HG03060 (cell line): ENCODE measurements around the gene NUP188.
"Not testable (repeated sequence)": the region's sequence is repeated elsewhere in the genome, so short reads cannot be mapped to it uniquely, and the experiment has no call there.

Experiments used
- ATAC-seq: cut with Tn5 transposase; IDR thresholded peaks from one replicate; pipeline ENCODE4 v1.9.1; 2021; ENCODE audit warnings: low read depth, moderate number of reproducible peaks; ENCODE audit not compliant: unreplicated experiment

The NUP188 gene

GRCh38 chr9:129026442-129027223 lies 79.1 kb downstream of the NUP188 start:
- ATAC-seq, result no peak

- no peak for ATAC-seq
Observed at GRCh38 chr9:129027224-129027684, 79.8 kb downstream of the NUP188 start.

GRCh38 chr9:129027685-129028191 lies 80.2 kb downstream of the NUP188 start:
- no peak for ATAC-seq

GRCh38 chr9:129028192-129028966 lies 80.9 kb downstream of the NUP188 start, which contains the start of gene SH3GLB2:
SH3GLB2 (minus strand) TSS chr9:129028331; CDS start chr9:129028154, 177 bp downstream.
- ATAC-seq, result no peak

GRCh38 chr9:129030191-129030590 lies 82.7 kb downstream of the NUP188 start:
- ATAC-seq, result no peak

- ATAC-seq, result no peak
Observed at GRCh38 chr9:129031514-129031913, 84.0 kb downstream of the NUP188 start.

GRCh38 chr9:129032541-129033159 lies 85.2 kb downstream of the NUP188 start:
- ATAC-seq, result no peak

- no peak for ATAC-seq
Observed at GRCh38 chr9:129033216-129033615, 85.7 kb downstream of the NUP188 start.

- not testable (repeated sequence) for ATAC-seq
Observed at GRCh38 chr9:129035838-129036237, 88.3 kb downstream of the NUP188 start.

- ATAC-seq, result peak; percentile 92
Observed at GRCh38 chr9:129036241-129036922, 88.9 kb downstream of the NUP188 start, which contains the start of gene MIGA2. MIGA2 (plus strand) TSS chr9:129036626; CDS start chr9:129040595, 3,969 bp downstream.

GRCh38 chr9:129036923-129037766 lies 89.6 kb downstream of the NUP188 start:
- ATAC-seq, result no peak

GRCh38 chr9:129037767-129038098 lies 90.2 kb downstream of the NUP188 start:
- ATAC-seq, result no peak

- ATAC-seq, result no peak
Observed at GRCh38 chr9:129038109-129038852, 90.8 kb downstream of the NUP188 start.

GRCh38 chr9:129040113-129040643 lies 92.7 kb downstream of the NUP188 start:
- no peak for ATAC-seq

- ATAC-seq, result no peak
Observed at GRCh38 chr9:129042016-129042415, 94.5 kb downstream of the NUP188 start.

- ATAC-seq, result no peak
Observed at GRCh38 chr9:129052592-129052991, 105.1 kb downstream of the NUP188 start.

- no peak for ATAC-seq
Observed at GRCh38 chr9:129053020-129053419, 105.5 kb downstream of the NUP188 start.

GRCh38 chr9:129054163-129054851 lies 106.8 kb downstream of the NUP188 start:
- no peak for ATAC-seq
